K562 (cell line): ENCODE results near the gene SHOC1. TPM values are rescaled to one million over a fixed set of nuclear protein-coding genes. Genes with fewer than 3 reads are reported as not detected.

Experiments
- CHD4 ChIP-seq: fragments of 200-600 bp; sonication (generic); IDR thresholded peaks from 3 replicates; pipeline ENCODE4 v1.6.1; 2012; ENCODE audit warnings: low read depth, mild to moderate bottlenecking, mixed read lengths, low read length, inconsistent platforms; ENCODE audit not compliant: insufficient read depth, insufficient replicate concordance, poor library complexity, severe bottlenecking
- MEIS2 ChIP-seq: fragments of 450-650 bp; IDR thresholded peaks from 2 replicates; pipeline ENCODE4 v1.6.1; 2014; ENCODE audit warnings: mild to moderate bottlenecking; ENCODE audit not compliant: partially characterized antibody
- MIER1 ChIP-seq: fragments of 450-650 bp; IDR thresholded peaks from 2 replicates; pipeline ENCODE4 v1.6.1; 2016; ENCODE audit warnings: antibody characterized with exemption, mild to moderate bottlenecking, low read depth
- polyA plus RNA-seq, 8 experiments: library from polyadenylated mRNA; depleted of rRNA in 4 of 8; stranded (reverse) in 5 of 8; unstranded in 3 of 8; fragments of >200 nt; fragmentation: Nextera tagmentation in 2 of 8; fragmentation: Illumina TruSeq in 1 of 8; extraction: Ambion mirVana in 2 of 8; extraction: Trizol in 1 of 8; gene quantifications; 2 replicates each; pipeline versions ENCODE4 v1.2.1 to v1.2.3, GENCODE V29; 2011 to 2014; ENCODE audit warnings: inconsistent platforms in 1 of 8, missing spikeins in 1 of 8
- total RNA-seq, 7 experiments: library from RNA; depleted of rRNA in 6 of 7; stranded (reverse); fragments of >200 nt in 6 of 7; fragmentation: Illumina TruSeq in 2 of 7; extraction: Trizol in 2 of 7; gene quantifications; 2 replicates each; pipeline versions ENCODE4 v1.2.1 to v1.2.3, GENCODE V29; 2011 to 2021; ENCODE audit warnings: low replicate concordance in 1 of 7
- TF ChIP-seq, protein P1 (sequence below): fragments of 450-650 bp; IDR thresholded peaks from 2 replicates; pipeline ENCODE4 v1.6.1; 2016; ENCODE audit warnings: mild to moderate bottlenecking, moderate library complexity
- TF ChIP-seq, protein P2 (sequence below): sonication (generic); formaldehyde crosslinking; IDR thresholded peaks from 2 replicates; pipeline ENCODE4 v1.8.0; 2022; ENCODE audit warnings: mild to moderate bottlenecking, missing genetic modification reagents

Gene SHOC1
- total and polyA plus RNA-seq, 9 of the 15 experiments (the other 6 are each of a cell fraction or from before 2014, with no cell fraction given) = 0.03 to 0.09 (median 0.04) TPM; not detected in 6

DNA sequence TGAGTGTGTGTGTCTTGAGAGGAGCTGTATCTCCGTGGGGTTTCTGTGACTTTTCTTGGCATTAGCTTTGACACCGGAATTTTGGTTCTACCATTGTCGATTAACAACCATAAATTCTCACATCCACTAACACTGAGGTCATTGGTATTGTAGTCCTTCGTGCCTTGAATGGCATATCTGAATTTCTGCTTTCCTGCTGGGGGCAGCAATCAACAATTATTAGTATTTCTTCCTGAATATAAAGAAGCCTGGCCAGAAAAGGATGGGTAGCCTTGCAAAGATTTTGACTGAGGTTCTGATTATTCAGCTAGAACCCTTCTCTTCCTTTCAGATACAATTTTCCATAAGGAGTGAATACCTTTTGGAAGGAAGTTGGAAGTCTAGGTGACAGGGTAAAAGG is 33.5 kb upstream of the SHOC1 start (continued):
- TF ChIP-seq, protein P1, sequence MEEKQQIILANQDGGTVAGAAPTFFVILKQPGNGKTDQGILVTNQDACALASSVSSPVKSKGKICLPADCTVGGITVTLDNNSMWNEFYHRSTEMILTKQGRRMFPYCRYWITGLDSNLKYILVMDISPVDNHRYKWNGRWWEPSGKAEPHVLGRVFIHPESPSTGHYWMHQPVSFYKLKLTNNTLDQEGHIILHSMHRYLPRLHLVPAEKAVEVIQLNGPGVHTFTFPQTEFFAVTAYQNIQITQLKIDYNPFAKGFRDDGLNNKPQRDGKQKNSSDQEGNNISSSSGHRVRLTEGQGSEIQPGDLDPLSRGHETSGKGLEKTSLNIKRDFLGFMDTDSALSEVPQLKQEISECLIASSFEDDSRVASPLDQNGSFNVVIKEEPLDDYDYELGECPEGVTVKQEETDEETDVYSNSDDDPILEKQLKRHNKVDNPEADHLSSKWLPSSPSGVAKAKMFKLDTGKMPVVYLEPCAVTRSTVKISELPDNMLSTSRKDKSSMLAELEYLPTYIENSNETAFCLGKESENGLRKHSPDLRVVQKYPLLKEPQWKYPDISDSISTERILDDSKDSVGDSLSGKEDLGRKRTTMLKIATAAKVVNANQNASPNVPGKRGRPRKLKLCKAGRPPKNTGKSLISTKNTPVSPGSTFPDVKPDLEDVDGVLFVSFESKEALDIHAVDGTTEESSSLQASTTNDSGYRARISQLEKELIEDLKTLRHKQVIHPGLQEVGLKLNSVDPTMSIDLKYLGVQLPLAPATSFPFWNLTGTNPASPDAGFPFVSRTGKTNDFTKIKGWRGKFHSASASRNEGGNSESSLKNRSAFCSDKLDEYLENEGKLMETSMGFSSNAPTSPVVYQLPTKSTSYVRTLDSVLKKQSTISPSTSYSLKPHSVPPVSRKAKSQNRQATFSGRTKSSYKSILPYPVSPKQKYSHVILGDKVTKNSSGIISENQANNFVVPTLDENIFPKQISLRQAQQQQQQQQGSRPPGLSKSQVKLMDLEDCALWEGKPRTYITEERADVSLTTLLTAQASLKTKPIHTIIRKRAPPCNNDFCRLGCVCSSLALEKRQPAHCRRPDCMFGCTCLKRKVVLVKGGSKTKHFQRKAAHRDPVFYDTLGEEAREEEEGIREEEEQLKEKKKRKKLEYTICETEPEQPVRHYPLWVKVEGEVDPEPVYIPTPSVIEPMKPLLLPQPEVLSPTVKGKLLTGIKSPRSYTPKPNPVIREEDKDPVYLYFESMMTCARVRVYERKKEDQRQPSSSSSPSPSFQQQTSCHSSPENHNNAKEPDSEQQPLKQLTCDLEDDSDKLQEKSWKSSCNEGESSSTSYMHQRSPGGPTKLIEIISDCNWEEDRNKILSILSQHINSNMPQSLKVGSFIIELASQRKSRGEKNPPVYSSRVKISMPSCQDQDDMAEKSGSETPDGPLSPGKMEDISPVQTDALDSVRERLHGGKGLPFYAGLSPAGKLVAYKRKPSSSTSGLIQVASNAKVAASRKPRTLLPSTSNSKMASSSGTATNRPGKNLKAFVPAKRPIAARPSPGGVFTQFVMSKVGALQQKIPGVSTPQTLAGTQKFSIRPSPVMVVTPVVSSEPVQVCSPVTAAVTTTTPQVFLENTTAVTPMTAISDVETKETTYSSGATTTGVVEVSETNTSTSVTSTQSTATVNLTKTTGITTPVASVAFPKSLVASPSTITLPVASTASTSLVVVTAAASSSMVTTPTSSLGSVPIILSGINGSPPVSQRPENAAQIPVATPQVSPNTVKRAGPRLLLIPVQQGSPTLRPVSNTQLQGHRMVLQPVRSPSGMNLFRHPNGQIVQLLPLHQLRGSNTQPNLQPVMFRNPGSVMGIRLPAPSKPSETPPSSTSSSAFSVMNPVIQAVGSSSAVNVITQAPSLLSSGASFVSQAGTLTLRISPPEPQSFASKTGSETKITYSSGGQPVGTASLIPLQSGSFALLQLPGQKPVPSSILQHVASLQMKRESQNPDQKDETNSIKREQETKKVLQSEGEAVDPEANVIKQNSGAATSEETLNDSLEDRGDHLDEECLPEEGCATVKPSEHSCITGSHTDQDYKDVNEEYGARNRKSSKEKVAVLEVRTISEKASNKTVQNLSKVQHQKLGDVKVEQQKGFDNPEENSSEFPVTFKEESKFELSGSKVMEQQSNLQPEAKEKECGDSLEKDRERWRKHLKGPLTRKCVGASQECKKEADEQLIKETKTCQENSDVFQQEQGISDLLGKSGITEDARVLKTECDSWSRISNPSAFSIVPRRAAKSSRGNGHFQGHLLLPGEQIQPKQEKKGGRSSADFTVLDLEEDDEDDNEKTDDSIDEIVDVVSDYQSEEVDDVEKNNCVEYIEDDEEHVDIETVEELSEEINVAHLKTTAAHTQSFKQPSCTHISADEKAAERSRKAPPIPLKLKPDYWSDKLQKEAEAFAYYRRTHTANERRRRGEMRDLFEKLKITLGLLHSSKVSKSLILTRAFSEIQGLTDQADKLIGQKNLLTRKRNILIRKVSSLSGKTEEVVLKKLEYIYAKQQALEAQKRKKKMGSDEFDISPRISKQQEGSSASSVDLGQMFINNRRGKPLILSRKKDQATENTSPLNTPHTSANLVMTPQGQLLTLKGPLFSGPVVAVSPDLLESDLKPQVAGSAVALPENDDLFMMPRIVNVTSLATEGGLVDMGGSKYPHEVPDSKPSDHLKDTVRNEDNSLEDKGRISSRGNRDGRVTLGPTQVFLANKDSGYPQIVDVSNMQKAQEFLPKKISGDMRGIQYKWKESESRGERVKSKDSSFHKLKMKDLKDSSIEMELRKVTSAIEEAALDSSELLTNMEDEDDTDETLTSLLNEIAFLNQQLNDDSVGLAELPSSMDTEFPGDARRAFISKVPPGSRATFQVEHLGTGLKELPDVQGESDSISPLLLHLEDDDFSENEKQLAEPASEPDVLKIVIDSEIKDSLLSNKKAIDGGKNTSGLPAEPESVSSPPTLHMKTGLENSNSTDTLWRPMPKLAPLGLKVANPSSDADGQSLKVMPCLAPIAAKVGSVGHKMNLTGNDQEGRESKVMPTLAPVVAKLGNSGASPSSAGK = no peak
- peak; percentile 10 for TF ChIP-seq MEIS2
- no peak for TF ChIP-seq MIER1
- TF ChIP-seq, protein P2, sequence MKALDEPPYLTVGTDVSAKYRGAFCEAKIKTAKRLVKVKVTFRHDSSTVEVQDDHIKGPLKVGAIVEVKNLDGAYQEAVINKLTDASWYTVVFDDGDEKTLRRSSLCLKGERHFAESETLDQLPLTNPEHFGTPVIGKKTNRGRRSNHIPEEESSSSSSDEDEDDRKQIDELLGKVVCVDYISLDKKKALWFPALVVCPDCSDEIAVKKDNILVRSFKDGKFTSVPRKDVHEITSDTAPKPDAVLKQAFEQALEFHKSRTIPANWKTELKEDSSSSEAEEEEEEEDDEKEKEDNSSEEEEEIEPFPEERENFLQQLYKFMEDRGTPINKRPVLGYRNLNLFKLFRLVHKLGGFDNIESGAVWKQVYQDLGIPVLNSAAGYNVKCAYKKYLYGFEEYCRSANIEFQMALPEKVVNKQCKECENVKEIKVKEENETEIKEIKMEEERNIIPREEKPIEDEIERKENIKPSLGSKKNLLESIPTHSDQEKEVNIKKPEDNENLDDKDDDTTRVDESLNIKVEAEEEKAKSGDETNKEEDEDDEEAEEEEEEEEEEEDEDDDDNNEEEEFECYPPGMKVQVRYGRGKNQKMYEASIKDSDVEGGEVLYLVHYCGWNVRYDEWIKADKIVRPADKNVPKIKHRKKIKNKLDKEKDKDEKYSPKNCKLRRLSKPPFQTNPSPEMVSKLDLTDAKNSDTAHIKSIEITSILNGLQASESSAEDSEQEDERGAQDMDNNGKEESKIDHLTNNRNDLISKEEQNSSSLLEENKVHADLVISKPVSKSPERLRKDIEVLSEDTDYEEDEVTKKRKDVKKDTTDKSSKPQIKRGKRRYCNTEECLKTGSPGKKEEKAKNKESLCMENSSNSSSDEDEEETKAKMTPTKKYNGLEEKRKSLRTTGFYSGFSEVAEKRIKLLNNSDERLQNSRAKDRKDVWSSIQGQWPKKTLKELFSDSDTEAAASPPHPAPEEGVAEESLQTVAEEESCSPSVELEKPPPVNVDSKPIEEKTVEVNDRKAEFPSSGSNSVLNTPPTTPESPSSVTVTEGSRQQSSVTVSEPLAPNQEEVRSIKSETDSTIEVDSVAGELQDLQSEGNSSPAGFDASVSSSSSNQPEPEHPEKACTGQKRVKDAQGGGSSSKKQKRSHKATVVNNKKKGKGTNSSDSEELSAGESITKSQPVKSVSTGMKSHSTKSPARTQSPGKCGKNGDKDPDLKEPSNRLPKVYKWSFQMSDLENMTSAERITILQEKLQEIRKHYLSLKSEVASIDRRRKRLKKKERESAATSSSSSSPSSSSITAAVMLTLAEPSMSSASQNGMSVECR = no peak
- no peak for TF ChIP-seq CHD4
